Body of pancreas (tissue), 4 donors: ENCODE measurements around the gene CST7. TPM values are rescaled to one million over a fixed set of nuclear protein-coding genes. Genes with fewer than 3 reads are reported as not detected.

Experiments used
- ATAC-seq: fragments of 150-250 bp; one replicate; pipeline ENCODE4 v1.9.1; 2016
- DNase-seq, 4 donors: peaks; one replicate each; pipeline ENCODE4 v3.0.0-alpha.2; 2019
- H3K27ac ChIP-seq, 4 donors: fragments of 200-600 bp; sonication (generic); 1 replicate in 3 of 4; 2 replicates in 1 of 4; pipeline versions ENCODE4 v1.5.1 to v1.6.1; 2016 to 2019; ENCODE audit warnings: mild to moderate bottlenecking in 1 of 4, mixed read lengths in 1 of 4, moderate library complexity in 1 of 4
- H3K27me3 ChIP-seq, 2 donors: fragments of 200-600 bp; sonication (generic); one replicate each; pipeline ENCODE4 v1.6.0; 2016; ENCODE audit warnings: mild to moderate bottlenecking in 1 of 2
- H3K36me3 ChIP-seq, 2 donors: fragments of 200-600 bp; sonication (generic); replicated peaks in 1 of 2; 2 replicates each; pipeline ENCODE4 v1.5.1; 2016; ENCODE audit warnings: low read depth in 2 of 2; ENCODE audit not compliant: insufficient read depth in 1 of 2
- H3K4me1 ChIP-seq: fragments of 200-600 bp; sonication (generic); one replicate; pipeline ENCODE4 v1.6.0; 2016
- H3K4me3 ChIP-seq, 2 donors: fragments of 200-600 bp; sonication (generic); 1 replicate in 1 of 2; 2 replicates in 1 of 2; pipeline ENCODE4 v1.5.1; 2016 to 2019
- H3K9me3 ChIP-seq, 3 donors: fragments of 200-600 bp; sonication (generic); 1 replicate in 2 of 3; 2 replicates in 1 of 3; pipeline ENCODE4 v1.5.1; 2016
- POLR2A ChIP-seq, 3 donors: fragments of 450-650 bp; IDR thresholded peaks; one replicate each; pipeline ENCODE4 v1.6.1; 2016; ENCODE audit warnings: antibody characterized with exemption in 3 of 3, mild to moderate bottlenecking in 2 of 3
- WGBS, 2 donors: methylation state at CpG; one replicate each; pipeline ENCODE4 v1.1.5; 2017; 5-methylcytosine and 5-hydroxymethylcytosine counted together
- intact Hi-C: fragments of 100-400 bp; cut with DNase I; formaldehyde crosslinking; loops from one replicate; pipeline ENCODE4 v1.15.1; 2023
- total RNA-seq, 2 donors: library from RNA; depleted of rRNA; stranded (reverse); fragments of >200 nt; gene quantifications; one replicate each; pipeline ENCODE4 v1.1.0, GENCODE V29; 2016
- TF ChIP-seq, protein P1 (sequence below), 7 experiments: fragments of 450-650 bp in 4 of 7; fragments of 200-600 bp in 3 of 7; sonication (generic) in 3 of 7; IDR thresholded peaks; one replicate each; pipeline ENCODE4 v1.5.1; 2016 to 2019; ENCODE audit warnings: antibody characterized with exemption in 7 of 7

The CST7 gene
- total RNA-seq, 2 donors from 2014 or later, result 1.8 to 4.0 TPM

DNA sequence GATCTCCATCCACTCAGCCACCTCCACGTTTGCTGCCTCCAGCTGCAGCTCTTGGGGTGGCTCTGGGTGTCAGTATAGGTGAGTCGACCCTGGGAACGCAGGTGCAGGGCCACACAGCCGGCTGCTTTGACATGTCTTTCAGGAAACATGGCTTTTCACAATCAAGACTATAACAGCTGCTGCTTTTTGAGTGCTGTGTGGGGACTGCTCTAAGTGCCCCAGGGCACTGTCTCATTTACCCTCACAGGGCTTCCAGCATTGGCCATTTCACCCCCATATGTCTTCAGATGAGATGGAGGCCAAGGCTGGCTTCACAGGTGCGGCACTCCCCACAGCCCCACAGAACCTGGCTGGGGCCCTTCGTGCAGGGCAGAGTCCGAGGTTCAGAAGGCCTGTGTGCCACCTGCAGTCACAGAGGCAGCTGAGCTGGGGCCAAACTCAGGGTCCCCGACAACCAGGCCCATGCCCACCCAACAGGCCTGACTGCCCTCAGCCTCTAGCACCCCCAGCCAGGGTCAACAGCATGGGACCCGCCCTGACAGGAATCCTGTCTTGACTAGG lies 14.9 kb upstream of the CST7 start:
- H3K9me3 ChIP-seq, result no peaks in the 10 kb centered on the region
- DNase-seq (peak in 1 of 4 donors; percentile 36), ATAC-seq (no peak)
- WGBS, 2 donors, result 59 to 77% methylated on average over 5 to 9 of the region's 9 CpGs
- peaks cover 30% of the 10 kb centered on the region for H3K4me1 ChIP-seq
- intact Hi-C loops, result no loop called here
- no peak overlapping the region for H3K4me3 ChIP-seq
- H3K36me3 ChIP-seq, result no peaks in the 10 kb centered on the region
- no peaks in the 10 kb centered on the region for H3K27me3 ChIP-seq
- H3K27ac ChIP-seq, result no peak overlapping the region
- TF ChIP-seq POLR2A (IDR thresholded peaks at IDR 0.05), result no peak
- TF ChIP-seq, protein P1, sequence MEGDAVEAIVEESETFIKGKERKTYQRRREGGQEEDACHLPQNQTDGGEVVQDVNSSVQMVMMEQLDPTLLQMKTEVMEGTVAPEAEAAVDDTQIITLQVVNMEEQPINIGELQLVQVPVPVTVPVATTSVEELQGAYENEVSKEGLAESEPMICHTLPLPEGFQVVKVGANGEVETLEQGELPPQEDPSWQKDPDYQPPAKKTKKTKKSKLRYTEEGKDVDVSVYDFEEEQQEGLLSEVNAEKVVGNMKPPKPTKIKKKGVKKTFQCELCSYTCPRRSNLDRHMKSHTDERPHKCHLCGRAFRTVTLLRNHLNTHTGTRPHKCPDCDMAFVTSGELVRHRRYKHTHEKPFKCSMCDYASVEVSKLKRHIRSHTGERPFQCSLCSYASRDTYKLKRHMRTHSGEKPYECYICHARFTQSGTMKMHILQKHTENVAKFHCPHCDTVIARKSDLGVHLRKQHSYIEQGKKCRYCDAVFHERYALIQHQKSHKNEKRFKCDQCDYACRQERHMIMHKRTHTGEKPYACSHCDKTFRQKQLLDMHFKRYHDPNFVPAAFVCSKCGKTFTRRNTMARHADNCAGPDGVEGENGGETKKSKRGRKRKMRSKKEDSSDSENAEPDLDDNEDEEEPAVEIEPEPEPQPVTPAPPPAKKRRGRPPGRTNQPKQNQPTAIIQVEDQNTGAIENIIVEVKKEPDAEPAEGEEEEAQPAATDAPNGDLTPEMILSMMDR (IDR thresholded peaks at IDR 0.05), result no peak

DNA sequence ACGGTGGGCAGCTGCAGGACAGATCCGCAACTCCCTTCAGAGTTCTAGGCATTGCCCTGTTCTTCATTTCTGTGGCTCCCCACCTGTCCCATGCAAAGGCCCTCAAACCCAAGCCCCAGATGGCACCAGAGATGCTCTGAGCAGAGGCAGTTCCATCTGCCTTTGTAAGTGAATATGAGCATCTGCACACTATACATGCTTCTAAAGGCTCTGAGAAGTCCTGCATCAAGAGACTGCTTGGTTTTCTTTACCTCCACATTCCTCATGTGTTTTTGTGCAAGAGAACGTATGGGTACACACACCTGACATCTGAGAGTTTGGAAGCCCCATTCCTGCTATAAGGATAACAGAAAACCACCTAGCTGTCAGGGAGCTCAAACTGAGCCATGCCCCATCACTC lies 14.4 kb upstream of the CST7 start:
- H3K4me1 ChIP-seq, result peaks cover 25% of the 10 kb centered on the region
- DNase-seq (no peak), ATAC-seq (no peak)

DNA sequence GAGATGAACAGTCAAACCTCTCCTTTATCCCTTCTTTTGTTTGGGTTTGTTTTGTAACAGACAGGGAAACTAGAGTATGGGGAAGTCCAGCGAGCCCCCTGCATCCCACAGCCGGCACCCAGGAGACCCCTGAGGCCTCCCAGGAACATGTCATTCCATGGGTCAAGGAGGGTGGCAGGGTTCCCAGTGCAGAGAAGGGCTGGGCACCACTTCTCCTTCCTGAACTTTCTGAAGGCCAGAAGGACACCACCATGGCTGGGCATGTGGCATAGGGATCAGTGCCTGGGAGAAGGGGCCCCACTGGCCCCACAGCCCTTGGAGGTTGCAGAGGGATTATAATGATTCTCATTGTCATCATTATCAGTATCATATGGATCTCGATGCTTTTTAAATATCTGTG lies 13.9 kb upstream of the CST7 start:
- H3K9me3 ChIP-seq, result no peaks in the 10 kb centered on the region
- 68 to 89% methylated on average over 3 of the region's 3 CpGs for WGBS, 2 donors
- TF ChIP-seq, protein P1 (IDR thresholded peaks at IDR 0.05), result no peak
- TF ChIP-seq POLR2A (IDR thresholded peaks at IDR 0.05), result no peak
- intact Hi-C loops, result no loop called here
- H3K4me1 ChIP-seq, result peaks cover 21% of the 10 kb centered on the region
- DNase-seq (no peak), ATAC-seq (no peak)
- no peaks in the 10 kb centered on the region for H3K27me3 ChIP-seq
- no peak overlapping the region for H3K27ac ChIP-seq
- no peak overlapping the region for H3K4me3 ChIP-seq
- no peaks in the 10 kb centered on the region for H3K36me3 ChIP-seq

More for the DNA sequence above, 14.4 kb upstream of the CST7 start:
- intact Hi-C loops, result no loop called here
- TF ChIP-seq POLR2A (IDR thresholded peaks at IDR 0.05), result no peak
- TF ChIP-seq, protein P1 (IDR thresholded peaks at IDR 0.05), result no peak
- Histone ChIP-seq H3K4me3 (no peak overlapping the region), H3K27ac (no peak overlapping the region), H3K27me3 (no peaks in the 10 kb centered on the region), H3K9me3 (no peaks in the 10 kb centered on the region), H3K36me3 (no peaks in the 10 kb centered on the region)
- 76 to 86% methylated on average over 3 of the region's 3 CpGs for WGBS, 2 donors

DNA sequence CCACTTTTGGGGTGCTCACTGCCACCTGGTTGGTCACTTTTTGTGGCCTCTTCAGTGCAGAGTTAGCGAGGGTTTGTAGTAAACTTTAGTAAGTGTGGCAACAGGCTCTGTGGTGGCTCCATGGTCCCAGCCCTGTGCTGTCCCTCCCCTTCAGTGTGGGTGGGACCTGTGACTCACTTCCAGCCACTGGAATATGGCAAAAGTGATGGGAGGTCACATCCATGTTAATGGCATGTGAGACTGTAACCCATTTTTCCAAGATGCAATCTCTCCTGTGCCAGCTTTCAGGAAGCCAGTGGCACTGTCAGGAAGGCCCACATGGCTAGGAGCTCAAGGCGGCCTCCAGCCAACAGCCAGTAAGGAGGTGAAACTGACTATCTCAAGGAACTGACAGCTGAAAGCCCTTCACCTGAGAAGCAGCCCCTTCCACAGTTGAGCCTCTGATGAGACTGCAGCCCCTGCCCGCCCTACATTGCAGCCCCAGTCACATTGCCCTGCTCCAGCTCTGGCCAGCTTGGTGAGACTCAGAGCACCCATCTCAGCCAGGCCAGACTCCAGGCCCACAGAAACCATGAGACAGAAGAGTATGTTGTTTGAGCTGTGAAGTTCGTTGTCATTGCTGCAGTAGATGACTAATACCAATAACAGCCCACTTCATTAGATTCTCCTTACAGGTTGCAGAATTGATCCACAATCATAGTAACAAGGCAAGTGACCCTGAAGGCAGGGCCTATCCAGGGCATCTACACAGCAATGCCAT lies 13.1 kb upstream of the CST7 start:
- ATAC-seq (no peak), DNase-seq (no peak)
- Histone ChIP-seq H3K27me3 (no peaks in the 10 kb centered on the region), H3K27ac (no peak overlapping the region), H3K36me3 (no peaks in the 10 kb centered on the region), H3K4me1 (peaks cover 19% of the 10 kb centered on the region), H3K9me3 (no peaks in the 10 kb centered on the region), H3K4me3 (no peak overlapping the region)
- no peak for TF ChIP-seq POLR2A (IDR thresholded peaks at IDR 0.05)
- TF ChIP-seq, protein P1 (IDR thresholded peaks at IDR 0.05), result no peak
- intact Hi-C loops, result no loop called here
- WGBS, 2 donors, result 91 to 95% methylated on average over 3 to 4 of the region's 4 CpGs
